ENCODE measurements around the gene PER2. TPM values are rescaled to one million over a fixed set of nuclear protein-coding genes. Genes with fewer than 3 reads are reported as not detected.

Gene PER2
- total and polyA plus RNA-seq, 10 of the 15 experiments (the other 5 are each of a cell fraction or from before 2014, with no cell fraction given), result 1.5 to 15.1 (median 4.6) TPM

- ChIA-PET POLR2A (no interaction called here), SMC1A (ENCODE audit: uncharacterized antibody, unreplicated experiment) (no interaction called here), RAD21 (ENCODE audit: unreplicated experiment) (no interaction called here), CTCF (no interaction called here)
- intact Hi-C loops (cut with micrococcal nuclease; ENCODE audit: unreplicated experiment), result no loop called here
- in situ Hi-C loops (cut with MboI), result no loop called here
- peaks cover under 1 to 40% of the 10 kb centered on the region in 2 experiments; a peak in 3 of 4 replicates for H3K36me3 ChIP-seq (ENCODE audit: control insufficient read depth in 2 of 2, insufficient read depth in 2 of 2, low read length in 1 of 2)
- H3K4me3 ChIP-seq, result no peak overlapping the region
- FAIRE-seq (no peak), ATAC-seq (no peak), DNase-seq (ENCODE audit: low read depth, low spot score) (no peak)
- H3K27ac ChIP-seq (ENCODE audit: control insufficient read depth, insufficient read depth), result no peak overlapping the region
- no peak for TF ChIP-seq GATAD2B (conservative IDR thresholded peaks at IDR 0.05; ENCODE audit: low read depth)
- TF ChIP-seq HSF1 (IDR thresholded peaks at IDR 0.05; ENCODE audit: low read depth, low read length), result no peak
- TF ChIP-seq POLR2AphosphoS2 (IDR thresholded peaks at IDR 0.05; ENCODE audit: low read depth, low read length), result no peak
- TF ChIP-seq CHD1 (IDR thresholded peaks at IDR 0.05; ENCODE audit: low read depth, low read length), result no peak
- TF ChIP-seq POU2F2 (IDR thresholded peaks at IDR 0.05; ENCODE audit: borderline replicate concordance, low read depth, low read length), result no peak
- no peak for TF ChIP-seq TAF1 (IDR thresholded peaks at IDR 0.05; ENCODE audit: borderline replicate concordance, low read depth, low read length)
- TF ChIP-seq BCL11A (IDR thresholded peaks at IDR 0.05; ENCODE audit: low read depth, low read length), result no peak
- TF ChIP-seq ZBTB40 (IDR thresholded peaks at IDR 0.05; ENCODE audit: borderline replicate concordance), result no peak
- TF ChIP-seq TCF12 (IDR thresholded peaks at IDR 0.05; ENCODE audit: low read depth, low read length), result no peak
- TF ChIP-seq MYB (IDR thresholded peaks at IDR 0.05; ENCODE audit: borderline replicate concordance, low read depth, low read length), result no peak
- no peak for TF ChIP-seq MTA2 (IDR thresholded peaks at IDR 0.05; ENCODE audit: low read depth)
- no peak for TF ChIP-seq BCLAF1 (IDR thresholded peaks at IDR 0.05)
- TF ChIP-seq SMAD5 (IDR thresholded peaks at IDR 0.05; ENCODE audit: low read depth), result no peak
- no peak for TF ChIP-seq EED (IDR thresholded peaks at IDR 0.05; ENCODE audit: low read depth)
- no peaks in the 10 kb centered on the region for H3K79me2 ChIP-seq (ENCODE audit: control insufficient read depth, insufficient read depth, low read length)
- no TSS peak for BruUV-seq (replicated peaks)
- no peak overlapping the region for H2AFZ ChIP-seq (ENCODE audit: control insufficient read depth, low read depth, low read length)
- H4K20me1 ChIP-seq (ENCODE audit: control insufficient read depth, insufficient read depth), result no peaks in the 10 kb centered on the region
- no peak overlapping the region for H3K4me2 ChIP-seq (ENCODE audit: control insufficient read depth, insufficient read depth)
- H3K27me3 ChIP-seq (replicated peaks in 1 of 2; ENCODE audit: control insufficient read depth in 2 of 2, insufficient read depth in 2 of 2, low read length in 1 of 2), result no peaks in the 10 kb centered on the region
- 63% methylated on average over 6 of the region's 6 CpGs for WGBS (ENCODE audit: insufficient coverage, insufficient replicate concordance, low lambda C conversion rate, missing lambda C conversion rate)
- H3K9ac ChIP-seq (ENCODE audit: control insufficient read depth, insufficient read depth, low read length), result no peak overlapping the region
- H3K9me3 ChIP-seq (replicated peaks; ENCODE audit: control insufficient read depth, insufficient read depth, low read length), result no peaks in the 10 kb centered on the region
- H3K4me1 ChIP-seq (ENCODE audit: control insufficient read depth, insufficient read depth, low read length), result no peaks in the 10 kb centered on the region
Observed at GRCh38 chr2:238269741-238270140, 18.7 kb downstream of the PER2 start.

Measured in GM12878 (cell line).